ENCODE results near the gene MYH11. TPM values are rescaled to one million over a fixed set of nuclear protein-coding genes. Genes with fewer than 3 reads are reported as not detected.

The MYH11 gene
- total RNA-seq, 1 experiment from 2014 or later, result not detected

GRCh38 chr16:15779664-15780351 lies 77.0 kb downstream of the MYH11 start:
- H3K27me3 ChIP-seq (replicated peaks; ENCODE audit: insufficient read depth, low read depth, low read length, poor library complexity), result peaks cover 3% of the 10 kb centered on the region
- DNase-seq (ENCODE audit: low spot score), result no peak
- intact Hi-C loops (cut with micrococcal nuclease; ENCODE audit: unreplicated experiment), result no loop called here
- POLR2A ChIA-PET (ENCODE audit: low non-redundant PET), result no interaction called here
- CTCF ChIA-PET, result no interaction called here
- no peaks in the 10 kb centered on the region for H3K36me3 ChIP-seq (ENCODE audit: insufficient read depth, low read length, poor library complexity, severe bottlenecking)
- no peaks in the 10 kb centered on the region for H3K4me1 ChIP-seq (ENCODE audit: insufficient read depth, low read length, poor library complexity, severe bottlenecking)
- H3K9me3 ChIP-seq (ENCODE audit: low read depth, low read length, poor library complexity, severe bottlenecking), result no peaks in the 10 kb centered on the region
- no peak overlapping the region for H3K4me3 ChIP-seq (ENCODE audit: low read depth, low read length, poor library complexity, severe bottlenecking)
- H3K27ac ChIP-seq (ENCODE audit: low read depth, low read length, poor library complexity, severe bottlenecking), result no peak overlapping the region
- TF ChIP-seq, protein P1, sequence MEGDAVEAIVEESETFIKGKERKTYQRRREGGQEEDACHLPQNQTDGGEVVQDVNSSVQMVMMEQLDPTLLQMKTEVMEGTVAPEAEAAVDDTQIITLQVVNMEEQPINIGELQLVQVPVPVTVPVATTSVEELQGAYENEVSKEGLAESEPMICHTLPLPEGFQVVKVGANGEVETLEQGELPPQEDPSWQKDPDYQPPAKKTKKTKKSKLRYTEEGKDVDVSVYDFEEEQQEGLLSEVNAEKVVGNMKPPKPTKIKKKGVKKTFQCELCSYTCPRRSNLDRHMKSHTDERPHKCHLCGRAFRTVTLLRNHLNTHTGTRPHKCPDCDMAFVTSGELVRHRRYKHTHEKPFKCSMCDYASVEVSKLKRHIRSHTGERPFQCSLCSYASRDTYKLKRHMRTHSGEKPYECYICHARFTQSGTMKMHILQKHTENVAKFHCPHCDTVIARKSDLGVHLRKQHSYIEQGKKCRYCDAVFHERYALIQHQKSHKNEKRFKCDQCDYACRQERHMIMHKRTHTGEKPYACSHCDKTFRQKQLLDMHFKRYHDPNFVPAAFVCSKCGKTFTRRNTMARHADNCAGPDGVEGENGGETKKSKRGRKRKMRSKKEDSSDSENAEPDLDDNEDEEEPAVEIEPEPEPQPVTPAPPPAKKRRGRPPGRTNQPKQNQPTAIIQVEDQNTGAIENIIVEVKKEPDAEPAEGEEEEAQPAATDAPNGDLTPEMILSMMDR (conservative IDR thresholded peaks at IDR 0.05; ENCODE audit: low read depth, low read length), result no peak
- no peak for TF ChIP-seq EZH2 (IDR thresholded peaks at IDR 0.05; ENCODE audit: borderline replicate concordance, low read depth, low read length, poor library complexity, severe bottlenecking)
- BruUV-seq (replicated peaks), result no TSS peak

GRCh38 chr16:15778999-15779614 lies 77.7 kb downstream of the MYH11 start:
- H3K9me3 ChIP-seq (ENCODE audit: low read depth, low read length, poor library complexity, severe bottlenecking), result no peaks in the 10 kb centered on the region
- H3K4me1 ChIP-seq (ENCODE audit: insufficient read depth, low read length, poor library complexity, severe bottlenecking), result no peaks in the 10 kb centered on the region
- BruUV-seq (replicated peaks), result no TSS peak
- ChIA-PET POLR2A (ENCODE audit: low non-redundant PET) (no interaction called here), CTCF (no interaction called here)
- no peaks in the 10 kb centered on the region for H3K36me3 ChIP-seq (ENCODE audit: insufficient read depth, low read length, poor library complexity, severe bottlenecking)
- TF ChIP-seq EZH2 (IDR thresholded peaks at IDR 0.05; ENCODE audit: borderline replicate concordance, low read depth, low read length, poor library complexity, severe bottlenecking), result no peak
- TF ChIP-seq, protein P1 (conservative IDR thresholded peaks at IDR 0.05; ENCODE audit: low read depth, low read length), result no peak
- peaks cover 3% of the 10 kb centered on the region for H3K27me3 ChIP-seq (replicated peaks; ENCODE audit: insufficient read depth, low read depth, low read length, poor library complexity)
- H3K4me3 ChIP-seq (ENCODE audit: low read depth, low read length, poor library complexity, severe bottlenecking), result no peak overlapping the region
- H3K27ac ChIP-seq (ENCODE audit: low read depth, low read length, poor library complexity, severe bottlenecking), result no peak overlapping the region
- DNase-seq (ENCODE audit: low spot score), result no peak
- intact Hi-C loops (cut with micrococcal nuclease; ENCODE audit: unreplicated experiment), result no loop called here

DNA sequence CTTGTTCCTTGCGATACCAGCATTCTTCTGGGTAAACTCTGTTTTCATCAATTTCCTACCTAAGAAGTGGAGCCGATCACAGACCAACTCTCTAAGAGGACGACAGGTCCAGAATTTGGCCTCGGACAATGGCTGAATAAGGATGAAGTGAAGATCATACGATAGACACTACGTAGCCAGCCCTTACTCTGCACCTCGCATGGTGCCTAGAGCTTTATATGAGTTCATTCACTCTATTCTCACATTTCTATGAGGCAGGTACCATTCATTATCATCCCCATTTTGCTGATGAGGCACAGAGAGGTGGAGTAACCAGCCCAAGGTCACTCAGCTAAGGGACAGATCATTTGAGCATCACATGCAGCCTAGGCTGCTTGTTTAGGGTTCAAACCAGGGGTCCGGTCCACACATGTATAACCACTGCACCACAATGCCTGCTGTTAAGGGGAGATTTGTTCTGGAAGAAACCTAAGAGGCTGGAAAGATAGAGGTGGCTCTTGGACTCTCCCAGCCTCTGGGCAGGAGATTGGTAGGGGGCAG lies 78.6 kb downstream of the MYH11 start:
- CTCF ChIA-PET, result interaction anchor here (1.1 kb wide), 1 partner anchor 44 kb away, joined by 6 read pairs; no protein-coding TSS in a partner anchor

More for the DNA sequence above, 78.6 kb downstream of the MYH11 start:
- no peaks in the 10 kb centered on the region for H3K9me3 ChIP-seq (ENCODE audit: low read depth, low read length, poor library complexity, severe bottlenecking)
- intact Hi-C loops (cut with micrococcal nuclease; ENCODE audit: unreplicated experiment), result no loop called here
- H3K36me3 ChIP-seq (ENCODE audit: insufficient read depth, low read length, poor library complexity, severe bottlenecking), result no peaks in the 10 kb centered on the region
- no peak for DNase-seq (ENCODE audit: low spot score)
- TF ChIP-seq, protein P1 (conservative IDR thresholded peaks at IDR 0.05; ENCODE audit: low read depth, low read length), result no peak
- no peak for TF ChIP-seq EZH2 (IDR thresholded peaks at IDR 0.05; ENCODE audit: borderline replicate concordance, low read depth, low read length, poor library complexity, severe bottlenecking)
- H3K4me3 ChIP-seq (ENCODE audit: low read depth, low read length, poor library complexity, severe bottlenecking), result no peak overlapping the region
- no TSS peak for BruUV-seq (replicated peaks)
- H3K27me3 ChIP-seq (replicated peaks; ENCODE audit: insufficient read depth, low read depth, low read length, poor library complexity), result peaks cover 3% of the 10 kb centered on the region
- H3K27ac ChIP-seq (ENCODE audit: low read depth, low read length, poor library complexity, severe bottlenecking), result no peak overlapping the region
- POLR2A ChIA-PET (ENCODE audit: low non-redundant PET), result no interaction called here
- H3K4me1 ChIP-seq (ENCODE audit: insufficient read depth, low read length, poor library complexity, severe bottlenecking), result no peaks in the 10 kb centered on the region

Measured in A673 (cell line).